Gastroesophageal sphincter (tissue), 3 donors: ENCODE results near the gene KDM2A.
A peak's percentile ranks its signal among the peaks of the same experiment; 100 is the strongest.

ENCODE experiments used
- POLR2A ChIP-seq, 2 donors: fragments of 450-650 bp; IDR thresholded peaks; one replicate each; pipeline ENCODE4 v1.6.1; 2017; ENCODE audit warnings: antibody characterized with exemption in 2 of 2, mild to moderate bottlenecking in 2 of 2, moderate library complexity in 1 of 2
- TF ChIP-seq, protein P1 (sequence below), 4 experiments: fragments of 200-600 bp in 2 of 4; fragments of 450-650 bp in 2 of 4; sonication (generic) in 1 of 4; IDR thresholded peaks; one replicate each; pipeline ENCODE4 v1.5.1; 2017 to 2019; ENCODE audit warnings: antibody characterized with exemption in 4 of 4, mild to moderate bottlenecking in 2 of 4, moderate library complexity in 2 of 4

DNA sequence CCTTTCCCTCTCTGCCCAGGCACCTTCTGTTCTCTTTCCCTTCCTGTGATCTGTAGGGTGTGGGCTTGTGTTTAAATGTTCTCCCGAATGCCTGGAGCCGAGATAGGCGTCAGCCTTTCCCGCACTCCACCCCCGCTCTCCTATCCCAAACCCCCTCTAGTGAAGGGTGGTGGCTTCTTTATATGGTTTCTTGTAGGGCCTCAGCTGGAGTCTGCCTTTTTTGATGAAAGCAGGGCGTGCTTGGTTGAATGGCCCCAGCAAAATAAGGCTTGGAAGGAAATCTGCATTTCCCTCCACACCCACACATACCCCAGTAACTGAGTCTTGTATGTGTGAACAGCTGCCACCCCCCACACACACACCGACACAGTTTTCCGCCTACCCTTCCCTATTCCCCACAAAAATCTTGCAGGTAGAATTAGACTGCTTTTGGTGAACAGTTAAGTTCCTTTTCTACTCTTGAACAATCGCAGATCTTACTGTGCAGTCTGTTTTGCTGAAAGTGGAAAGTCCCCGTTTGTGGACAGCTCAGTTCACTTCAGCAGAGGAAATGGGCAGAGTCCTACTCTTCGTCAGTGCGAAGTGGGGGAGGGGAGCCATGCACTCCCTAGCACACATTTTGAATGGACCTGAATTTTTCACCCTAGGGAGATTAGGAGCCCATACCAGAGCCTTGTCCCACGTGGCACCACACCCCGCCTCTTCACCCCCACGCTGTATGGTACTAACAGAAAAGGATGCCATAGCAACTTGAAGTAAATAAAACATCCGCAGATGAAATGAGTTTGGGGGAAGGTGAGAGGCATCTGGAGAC is 121.7 kb downstream of the KDM2A start:
- peak in 1 of 2 donors; percentile 10 for TF ChIP-seq POLR2A (IDR thresholded peaks at IDR 0.05)
- TF ChIP-seq, protein P1, sequence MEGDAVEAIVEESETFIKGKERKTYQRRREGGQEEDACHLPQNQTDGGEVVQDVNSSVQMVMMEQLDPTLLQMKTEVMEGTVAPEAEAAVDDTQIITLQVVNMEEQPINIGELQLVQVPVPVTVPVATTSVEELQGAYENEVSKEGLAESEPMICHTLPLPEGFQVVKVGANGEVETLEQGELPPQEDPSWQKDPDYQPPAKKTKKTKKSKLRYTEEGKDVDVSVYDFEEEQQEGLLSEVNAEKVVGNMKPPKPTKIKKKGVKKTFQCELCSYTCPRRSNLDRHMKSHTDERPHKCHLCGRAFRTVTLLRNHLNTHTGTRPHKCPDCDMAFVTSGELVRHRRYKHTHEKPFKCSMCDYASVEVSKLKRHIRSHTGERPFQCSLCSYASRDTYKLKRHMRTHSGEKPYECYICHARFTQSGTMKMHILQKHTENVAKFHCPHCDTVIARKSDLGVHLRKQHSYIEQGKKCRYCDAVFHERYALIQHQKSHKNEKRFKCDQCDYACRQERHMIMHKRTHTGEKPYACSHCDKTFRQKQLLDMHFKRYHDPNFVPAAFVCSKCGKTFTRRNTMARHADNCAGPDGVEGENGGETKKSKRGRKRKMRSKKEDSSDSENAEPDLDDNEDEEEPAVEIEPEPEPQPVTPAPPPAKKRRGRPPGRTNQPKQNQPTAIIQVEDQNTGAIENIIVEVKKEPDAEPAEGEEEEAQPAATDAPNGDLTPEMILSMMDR (IDR thresholded peaks at IDR 0.05): no peak
